Caco-2 (cell line): ENCODE measurements around the gene MMS22L. TPM values are rescaled to one million over a fixed set of nuclear protein-coding genes. Genes with fewer than 3 reads are reported as not detected.

Experiments used
- Bru-seq: library from RNA; stranded (reverse); fragments of 400-500 nt; gene quantifications from one replicate; lab custom pipeline; 2021; lab: Mats Ljungman, UMichigan
- BruChase-seq, 2 experiments: library from RNA; stranded (reverse); fragments of 400-500 nt; gene quantifications; one replicate each; lab custom pipeline; 2021; lab: Mats Ljungman, UMichigan
- BruUV-seq: library from RNA; stranded (reverse); fragments of 400-500 nt; replicated peaks from 2 replicates; lab custom pipeline; 2021; lab: Mats Ljungman, UMichigan
- CTCF ChIA-PET: fragments of 300-600 bp; sonication (Branson Sonifier 250); formaldehyde crosslinking; loops from one replicate; lab custom pipeline; 2022; ENCODE audit warnings: antibody characterized with exemption; lab: Charles Lee
- POLR2A ChIA-PET: fragments of 300-600 bp; sonication (Branson Sonifier 250); formaldehyde crosslinking; loops from one replicate; lab custom pipeline; 2022; ENCODE audit warnings: antibody characterized with exemption; lab: Charles Lee
- DNase-seq, 2 experiments: peaks; one replicate each; pipeline versions ENCODE4 v3.0.0 to v3.0.0-alpha.2; 2020 to 2022
- H3K27me3 ChIP-seq: replicated peaks from 2 replicates; pipeline ENCODE4 v1.6.0; 2011; ENCODE audit warnings: low read length; ENCODE audit not compliant: control insufficient read depth, insufficient read depth
- H3K36me3 ChIP-seq: 2 replicates; pipeline ENCODE4 v1.5.1; 2011; ENCODE audit warnings: low read length; ENCODE audit not compliant: control insufficient read depth, insufficient read depth
- H3K4me1 ChIP-seq: fragments of 250-450 bp; sonication (Bioruptor Pico); 2 replicates; pipeline ENCODE4 v1.5.1; 2020; ENCODE audit warnings: mild to moderate bottlenecking
- H3K4me3 ChIP-seq: 2 replicates; pipeline ENCODE4 v1.5.1; 2011; ENCODE audit warnings: low read depth, mild to moderate bottlenecking, control low read depth, low read length
- H3K9me3 ChIP-seq: fragments of 250-450 bp; sonication (Bioruptor Pico); 2 replicates; pipeline ENCODE4 v1.5.1; 2020; ENCODE audit warnings: mild to moderate bottlenecking, moderate library complexity
- H3K27ac Mint-ChIP-seq: one replicate; pipeline ENCODE4 v1.8.0; 2022; ENCODE audit warnings: mixed read lengths; ENCODE audit not compliant: unreplicated experiment
- H3K27me3 Mint-ChIP-seq: one replicate; pipeline ENCODE4 v1.8.0; 2022; ENCODE audit warnings: mixed read lengths; ENCODE audit not compliant: insufficient read depth, unreplicated experiment
- H3K36me3 Mint-ChIP-seq: one replicate; pipeline ENCODE4 v1.8.0; 2022; ENCODE audit warnings: mild to moderate bottlenecking, mixed read lengths; ENCODE audit not compliant: insufficient read depth, unreplicated experiment
- H3K4me1 Mint-ChIP-seq: one replicate; pipeline ENCODE4 v1.8.0; 2022; ENCODE audit warnings: low read depth, mixed read lengths; ENCODE audit not compliant: unreplicated experiment
- H3K4me3 Mint-ChIP-seq: one replicate; pipeline ENCODE4 v1.8.0; 2022; ENCODE audit warnings: mild to moderate bottlenecking, moderate library complexity, mixed read lengths; ENCODE audit not compliant: unreplicated experiment
- H3K9me3 Mint-ChIP-seq: one replicate; pipeline ENCODE4 v1.8.0; 2022; ENCODE audit warnings: mixed read lengths; ENCODE audit not compliant: unreplicated experiment
- intact Hi-C: fragments of 100-400 bp; cut with micrococcal nuclease; formaldehyde crosslinking; loops from one replicate; pipeline ENCODE4 v1.10.0; 2022; ENCODE audit not compliant: unreplicated experiment
- long read RNA-seq: library from polyadenylated mRNA; stranded (forward); transcript quantifications from one replicate; pipeline ENCODE4 v2.0.0, GENCODE V29; 2022
- total RNA-seq: library from RNA; stranded (reverse); gene quantifications from 2 replicates; pipeline ENCODE4 v1.2.3, GENCODE V29; 2022
- TF ChIP-seq, protein P1 (sequence below), 2 experiments: fragments of 200-600 bp in 1 of 2; IDR thresholded peaks; 1 replicate in 1 of 2; 2 replicates in 1 of 2; pipeline versions ENCODE4 v1.5.1 to v1.8.0; 2011 to 2022; ENCODE audit warnings: antibody characterized with exemption in 1 of 2, control low read depth in 1 of 2, inconsistent platforms in 1 of 2, low read depth in 1 of 2, low read length in 1 of 2, mild to moderate bottlenecking in 1 of 2, moderate library complexity in 1 of 2; ENCODE audit not compliant: insufficient read depth in 1 of 2, severe bottlenecking in 1 of 2, unreplicated experiment in 1 of 2

The MMS22L gene, protein sequence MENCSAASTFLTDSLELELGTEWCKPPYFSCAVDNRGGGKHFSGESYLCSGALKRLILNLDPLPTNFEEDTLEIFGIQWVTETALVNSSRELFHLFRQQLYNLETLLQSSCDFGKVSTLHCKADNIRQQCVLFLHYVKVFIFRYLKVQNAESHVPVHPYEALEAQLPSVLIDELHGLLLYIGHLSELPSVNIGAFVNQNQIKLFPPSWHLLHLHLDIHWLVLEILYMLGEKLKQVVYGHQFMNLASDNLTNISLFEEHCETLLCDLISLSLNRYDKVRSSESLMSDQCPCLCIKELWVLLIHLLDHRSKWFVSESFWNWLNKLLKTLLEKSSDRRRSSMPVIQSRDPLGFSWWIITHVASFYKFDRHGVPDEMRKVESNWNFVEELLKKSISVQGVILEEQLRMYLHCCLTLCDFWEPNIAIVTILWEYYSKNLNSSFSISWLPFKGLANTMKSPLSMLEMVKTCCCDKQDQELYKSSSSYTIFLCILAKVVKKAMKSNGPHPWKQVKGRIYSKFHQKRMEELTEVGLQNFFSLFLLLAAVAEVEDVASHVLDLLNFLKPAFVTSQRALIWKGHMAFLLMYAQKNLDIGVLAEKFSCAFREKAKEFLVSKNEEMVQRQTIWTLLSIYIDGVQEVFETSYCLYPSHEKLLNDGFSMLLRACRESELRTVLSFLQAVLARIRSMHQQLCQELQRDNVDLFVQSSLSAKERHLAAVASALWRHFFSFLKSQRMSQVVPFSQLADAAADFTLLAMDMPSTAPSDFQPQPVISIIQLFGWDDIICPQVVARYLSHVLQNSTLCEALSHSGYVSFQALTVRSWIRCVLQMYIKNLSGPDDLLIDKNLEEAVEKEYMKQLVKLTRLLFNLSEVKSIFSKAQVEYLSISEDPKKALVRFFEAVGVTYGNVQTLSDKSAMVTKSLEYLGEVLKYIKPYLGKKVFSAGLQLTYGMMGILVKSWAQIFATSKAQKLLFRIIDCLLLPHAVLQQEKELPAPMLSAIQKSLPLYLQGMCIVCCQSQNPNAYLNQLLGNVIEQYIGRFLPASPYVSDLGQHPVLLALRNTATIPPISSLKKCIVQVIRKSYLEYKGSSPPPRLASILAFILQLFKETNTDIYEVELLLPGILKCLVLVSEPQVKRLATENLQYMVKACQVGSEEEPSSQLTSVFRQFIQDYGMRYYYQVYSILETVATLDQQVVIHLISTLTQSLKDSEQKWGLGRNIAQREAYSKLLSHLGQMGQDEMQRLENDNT
- total RNA-seq (28.2 and 32.1 TPM in 2 replicates), Bru-seq, nascent RNA (percentile 83 among the genes with signal in this experiment), BruChase-seq, experiment 1, labeled RNA remaining after a 2-hour chase (percentile 84 among the genes with signal in this experiment), BruChase-seq, experiment 2, labeled RNA remaining after a 6-hour chase (percentile 78 among the genes with signal in this experiment)
- long read RNA-seq, partial matches to known transcripts = 3 of 13 reads
- long read RNA-seq, other reads (novel, unspliced or antisense) = 10 of 13 reads

DNA sequence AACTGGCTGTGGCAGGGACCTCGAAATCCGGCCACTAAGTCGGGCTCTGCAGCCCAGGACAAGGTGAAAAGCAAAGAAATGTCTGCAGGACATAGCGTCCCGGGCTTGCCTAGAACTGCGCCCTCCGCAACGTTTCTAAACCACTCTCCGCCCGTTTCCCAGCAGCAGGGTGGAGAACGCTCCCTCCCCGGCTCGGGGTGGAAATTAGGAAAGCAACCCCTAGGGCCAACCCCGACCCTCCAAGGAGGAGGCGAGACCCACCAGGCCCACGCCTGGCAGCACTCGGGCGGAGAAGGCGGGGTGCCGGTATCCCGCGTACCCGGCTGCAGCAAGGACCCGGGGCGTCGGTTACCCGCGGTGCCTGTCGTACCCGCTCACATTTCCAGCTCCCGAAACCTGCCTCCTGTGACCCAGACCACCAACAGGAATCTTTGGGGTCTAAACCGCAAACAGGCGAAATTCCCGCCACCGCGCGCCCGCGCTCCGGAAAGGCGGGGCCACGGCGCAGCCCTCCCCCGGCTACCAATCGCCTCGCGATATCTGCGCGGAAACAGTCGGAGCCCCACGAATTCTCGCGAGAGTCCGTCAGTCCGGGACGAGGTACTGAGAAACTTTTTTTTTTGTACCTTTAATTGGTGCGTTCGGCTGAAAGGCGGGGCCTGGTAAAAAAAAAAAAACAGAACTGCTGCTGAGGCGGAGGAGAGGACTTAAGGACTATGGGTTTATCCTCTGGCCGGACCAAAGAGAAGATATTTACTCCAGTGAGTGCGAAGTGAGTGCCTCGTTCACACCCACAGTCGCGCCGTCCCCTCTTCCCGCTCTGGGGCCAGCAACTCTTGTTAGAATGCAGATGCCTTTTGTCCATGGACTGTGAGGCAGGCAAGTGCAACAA, at the start of gene MMS22L:
Gene MMS22L, minus strand, starts transcription at position 491 of the 892 bp plus-strand sequence. CDS start 739 bp downstream, outside the sequence.
- Histone ChIP-seq H3K4me3 (peak within 1 kb of the TSS; percentile 94), H3K36me3 (no peaks in the 10 kb centered on the region), H3K4me1 (peaks cover 11% of the 10 kb centered on the region; the same call in 1 of the 2 replicates), H3K9me3 (no peaks in the 10 kb centered on the region), H3K27me3 (no peaks in the 10 kb centered on the region)
- ChIA-PET POLR2A (no interaction called here), CTCF (no interaction called here)
- TF ChIP-seq, protein P1, sequence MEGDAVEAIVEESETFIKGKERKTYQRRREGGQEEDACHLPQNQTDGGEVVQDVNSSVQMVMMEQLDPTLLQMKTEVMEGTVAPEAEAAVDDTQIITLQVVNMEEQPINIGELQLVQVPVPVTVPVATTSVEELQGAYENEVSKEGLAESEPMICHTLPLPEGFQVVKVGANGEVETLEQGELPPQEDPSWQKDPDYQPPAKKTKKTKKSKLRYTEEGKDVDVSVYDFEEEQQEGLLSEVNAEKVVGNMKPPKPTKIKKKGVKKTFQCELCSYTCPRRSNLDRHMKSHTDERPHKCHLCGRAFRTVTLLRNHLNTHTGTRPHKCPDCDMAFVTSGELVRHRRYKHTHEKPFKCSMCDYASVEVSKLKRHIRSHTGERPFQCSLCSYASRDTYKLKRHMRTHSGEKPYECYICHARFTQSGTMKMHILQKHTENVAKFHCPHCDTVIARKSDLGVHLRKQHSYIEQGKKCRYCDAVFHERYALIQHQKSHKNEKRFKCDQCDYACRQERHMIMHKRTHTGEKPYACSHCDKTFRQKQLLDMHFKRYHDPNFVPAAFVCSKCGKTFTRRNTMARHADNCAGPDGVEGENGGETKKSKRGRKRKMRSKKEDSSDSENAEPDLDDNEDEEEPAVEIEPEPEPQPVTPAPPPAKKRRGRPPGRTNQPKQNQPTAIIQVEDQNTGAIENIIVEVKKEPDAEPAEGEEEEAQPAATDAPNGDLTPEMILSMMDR (IDR thresholded peaks at IDR 0.05; ENCODE audit: insufficient read depth in 1 of 2, low read depth in 1 of 2, low read length in 1 of 2, severe bottlenecking in 1 of 2, unreplicated experiment in 1 of 2) = no peak
- no peaks in the 10 kb centered on the region for H3K9me3 Mint-ChIP-seq
- BruUV-seq = TSS peak; percentile 34
- peak within 1 kb of the TSS; percentile 86 for H3K4me3 Mint-ChIP-seq
- H3K27ac Mint-ChIP-seq = peak within 1 kb of the TSS; percentile 80
- no peaks in the 10 kb centered on the region for H3K27me3 Mint-ChIP-seq
- intact Hi-C loops = loop anchor here (1.0 to 10.0 kb wide), 4 partner anchors 68 to 218 kb away; no protein-coding TSS in a partner anchor
- peak; percentile 93 for DNase-seq
- H3K4me1 Mint-ChIP-seq = no peaks in the 10 kb centered on the region
- H3K36me3 Mint-ChIP-seq = peaks cover 19% of the 10 kb centered on the region

DNA sequence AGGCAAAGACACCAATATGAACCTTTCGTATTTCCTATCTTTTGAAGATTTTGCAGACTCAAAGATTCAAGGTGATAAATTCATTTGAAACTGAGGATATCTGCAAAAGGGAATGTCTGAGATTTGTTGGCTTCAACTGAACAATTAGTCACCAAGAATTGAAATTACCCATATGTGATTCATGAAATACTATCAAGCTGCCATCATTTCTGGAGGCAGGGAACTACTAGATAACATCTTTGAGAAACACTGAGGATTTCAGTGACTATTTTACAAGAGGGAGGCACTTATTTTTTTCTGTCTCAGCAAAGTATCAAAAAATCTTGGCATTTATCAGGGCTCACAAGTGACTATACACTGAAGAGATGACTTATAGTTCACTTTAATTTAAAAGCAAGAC, 39.8 kb upstream of the MMS22L start:
- Histone ChIP-seq H3K4me3 (no peak overlapping the region), H3K9me3 (no peaks in the 10 kb centered on the region), H3K4me1 (no peaks in the 10 kb centered on the region), H3K27me3 (no peaks in the 10 kb centered on the region), H3K36me3 (no peaks in the 10 kb centered on the region)
- no peaks in the 10 kb centered on the region for H3K36me3 Mint-ChIP-seq
- ChIA-PET CTCF (no interaction called here), POLR2A (no interaction called here)
- TF ChIP-seq, protein P1 (IDR thresholded peaks at IDR 0.05; ENCODE audit: insufficient read depth in 1 of 2, low read depth in 1 of 2, low read length in 1 of 2, severe bottlenecking in 1 of 2, unreplicated experiment in 1 of 2) = no peak
- H3K27me3 Mint-ChIP-seq = no peaks in the 10 kb centered on the region
- BruUV-seq = no TSS peak
- H3K4me1 Mint-ChIP-seq = no peaks in the 10 kb centered on the region
- DNase-seq = no peak
- no peaks in the 10 kb centered on the region for H3K9me3 Mint-ChIP-seq
- intact Hi-C loops = no loop called here
- no peak overlapping the region for H3K27ac Mint-ChIP-seq
- no peak overlapping the region for H3K4me3 Mint-ChIP-seq
